Keratinocyte (primary cell): Measurements from ENCODE around the gene CPED1.

ENCODE experiments used
- CTCF ChIP-seq, 3 experiments: IDR thresholded peaks in 1 of 3; conservative IDR thresholded peaks in 1 of 3; optimal IDR thresholded peaks in 1 of 3; 2 replicates in 2 of 3; 3 replicates in 1 of 3; pipeline versions ENCODE3 to v1.5.1; 2011; ENCODE audit warnings: low read length in 3 of 3, mild to moderate bottlenecking in 3 of 3, moderate library complexity in 2 of 3, control low read depth in 1 of 3, inconsistent platforms in 1 of 3; ENCODE audit not compliant: insufficient read depth in 2 of 3; ENCODE audit errors: extremely low read depth in 1 of 3
- EZH2 ChIP-seq: IDR thresholded peaks from one replicate; pipeline ENCODE4 v1.6.1; 2012; ENCODE audit warnings: inconsistent platforms, mild to moderate bottlenecking, low read length, moderate library complexity

DNA sequence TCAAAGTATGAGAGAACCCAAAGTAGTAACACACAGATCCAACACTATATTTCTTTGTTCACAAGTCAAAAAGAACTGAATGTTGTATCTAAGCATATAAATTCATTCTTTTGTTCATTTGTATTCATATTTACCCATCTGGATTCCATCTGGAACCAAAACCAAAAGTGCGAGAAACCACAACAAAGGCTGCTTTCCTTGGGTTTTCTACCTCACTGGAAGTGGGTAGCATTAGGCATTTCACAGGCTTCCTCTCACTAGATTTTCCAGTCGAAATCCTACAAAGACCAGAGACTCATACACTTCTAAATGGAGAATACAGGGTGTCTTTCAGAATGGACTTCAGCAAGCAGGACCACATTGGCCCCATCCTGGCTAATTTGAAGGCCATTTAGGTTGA, 230.5 kb downstream of the CPED1 start:
- no peak for TF ChIP-seq CTCF (optimal IDR thresholded peaks at IDR 0.05 in 1 of 3, IDR thresholded peaks at IDR 0.05 in 1 of 3, conservative IDR thresholded peaks at IDR 0.05 in 1 of 3; ENCODE audit: extremely low read depth in 1 of 3, insufficient read depth in 2 of 3, low read length in 3 of 3)
- TF ChIP-seq EZH2 = no peak
